Measurements from ENCODE around the gene ACTRT2.

GRCh38 chr1:3003941-3004270 lies 17.4 kb upstream of the ACTRT2 start:
- TF ChIP-seq CTCF (IDR thresholded peaks at IDR 0.05) (no peak), EP300 (IDR thresholded peaks at IDR 0.05) (no peak), POLR2A (IDR thresholded peaks at IDR 0.05) (no peak)
